Activated CD8-positive, alpha-beta memory T cell treated with anti-CD3 and anti-CD28 coated beads for 36 hours (primary cell): ENCODE results near the gene SALL2. TPM values are rescaled to one million over a fixed set of nuclear protein-coding genes. Genes with fewer than 3 reads are reported as not detected.

Experiments used
- CTCF ChIA-PET: fragments of 350-600 bp; sonication (Branson Sonifier 250); formaldehyde crosslinking; loops from one replicate; lab custom pipeline; 2021; ENCODE audit warnings: antibody characterized with exemption; lab: Charles Lee
- POLR2A ChIA-PET: fragments of 350-600 bp; sonication (Branson Sonifier 250); formaldehyde crosslinking; loops from one replicate; lab custom pipeline; 2021; ENCODE audit warnings: antibody characterized with exemption; lab: Charles Lee
- total RNA-seq, 2 experiments: library from RNA; stranded (reverse); gene quantifications; one replicate each; pipeline ENCODE4 v1.2.3, GENCODE V29; 2021

The SALL2 gene
- total RNA-seq, 2 experiments from 2014 or later: 2.9 to 3.1 TPM

DNA sequence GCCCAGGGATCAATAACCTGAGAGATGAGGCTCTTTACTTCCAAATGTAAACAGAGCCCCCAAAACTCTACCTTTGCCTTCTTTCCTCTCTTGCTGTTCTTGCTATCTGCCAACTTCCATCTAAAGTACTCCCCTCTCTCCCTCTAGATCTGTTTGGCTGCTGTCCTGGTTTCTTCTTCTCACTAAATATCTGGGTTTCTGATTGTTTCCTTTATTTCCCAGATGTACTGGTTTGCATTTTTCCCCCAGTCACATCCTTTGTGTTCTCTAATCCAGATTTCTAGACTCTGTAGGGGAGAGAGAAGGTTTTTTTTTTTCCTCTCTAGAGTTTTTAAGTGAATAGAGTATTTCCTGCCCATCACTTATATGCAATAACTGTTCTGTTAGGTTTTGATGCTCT, 7.1 kb upstream of the SALL2 start:
- ChIA-PET CTCF (no interaction called here), POLR2A (no interaction called here)

DNA sequence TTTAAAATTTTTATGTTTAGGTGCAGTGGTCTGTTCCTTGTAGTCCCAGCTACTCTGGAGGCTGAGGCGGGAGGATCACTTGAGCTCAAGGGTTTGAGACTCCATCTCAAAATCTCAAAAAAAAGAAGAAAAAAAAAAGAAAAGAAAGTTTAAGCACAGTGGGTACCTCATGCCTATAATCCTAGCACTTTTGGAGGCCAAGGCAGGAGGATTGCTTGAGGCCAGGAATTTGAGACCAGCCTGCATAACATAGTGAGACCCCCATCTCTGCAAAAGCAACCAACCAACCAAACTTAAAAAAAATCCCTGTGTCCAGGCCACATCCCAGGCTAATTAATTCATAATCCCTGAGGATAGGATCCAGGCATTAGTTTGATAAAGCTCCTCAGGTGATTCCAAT, 3.4 kb upstream of the SALL2 start:
- CTCF ChIA-PET: no interaction called here

DNA sequence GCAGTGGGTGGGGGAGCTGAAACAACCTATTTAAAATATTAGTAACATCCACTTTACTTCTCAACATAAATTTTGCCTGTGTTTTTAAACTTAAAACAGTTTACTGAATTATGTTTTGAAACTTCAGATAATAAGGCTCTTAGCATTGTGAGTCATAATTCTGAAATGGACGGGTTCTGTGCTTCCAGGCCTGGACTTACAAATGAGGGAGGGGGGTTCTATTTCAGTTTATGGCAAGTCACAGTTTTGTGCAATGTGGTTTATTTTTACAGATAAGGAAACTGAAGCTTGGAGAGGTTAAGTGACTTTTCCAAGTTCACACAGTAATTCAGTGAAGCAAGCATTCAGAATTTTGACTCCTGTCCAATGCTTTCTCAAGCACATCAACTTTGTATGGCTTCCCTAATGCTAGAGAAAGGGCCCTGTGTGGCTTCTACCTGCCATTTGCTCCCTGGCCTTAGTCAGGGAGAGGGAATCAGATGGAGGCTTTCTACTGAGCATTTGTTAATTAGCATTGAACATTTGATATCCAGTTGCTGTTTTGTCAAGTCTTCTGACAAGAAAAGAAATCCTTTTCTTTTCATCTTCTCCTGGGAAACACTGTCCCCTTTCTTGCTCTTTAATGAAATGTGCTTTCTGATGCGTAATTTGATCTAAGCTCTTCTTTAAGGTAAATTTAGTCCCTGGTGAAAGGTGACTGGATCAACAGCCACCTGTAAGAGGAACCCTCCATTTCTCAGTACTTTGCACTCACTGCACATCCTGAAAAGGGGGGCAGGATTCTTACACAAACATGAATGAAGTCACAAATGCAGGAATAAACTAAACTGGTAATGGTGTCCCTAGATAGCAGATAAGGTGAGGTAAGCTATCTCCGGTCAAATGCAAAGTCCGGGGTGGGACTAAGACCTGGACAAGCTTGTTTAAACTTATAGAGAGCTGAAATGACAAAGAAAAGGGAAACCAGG, 2.5 kb upstream of the SALL2 start:
- POLR2A ChIA-PET: no interaction called here
- CTCF ChIA-PET: no interaction called here

More for the DNA sequence above, 3.4 kb upstream of the SALL2 start:
- POLR2A ChIA-PET: no interaction called here

DNA sequence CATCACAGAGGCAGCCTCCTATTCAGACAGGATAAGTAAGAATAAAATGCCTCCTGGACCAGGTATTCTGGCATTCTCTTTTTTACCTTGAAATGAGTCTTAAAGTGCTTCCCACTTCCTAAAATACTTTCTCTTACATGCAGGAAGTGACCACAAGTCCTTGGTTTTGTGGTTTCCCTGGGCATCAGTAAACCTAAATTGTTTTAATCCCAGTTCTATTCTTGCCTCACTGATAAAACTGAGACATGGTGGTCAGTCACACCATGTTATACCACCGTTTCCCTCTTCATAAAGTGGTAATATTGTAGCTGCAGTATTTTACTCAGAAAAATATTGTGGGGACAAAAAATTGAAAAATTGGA, 1.2 kb upstream of the SALL2 start:
- ChIA-PET CTCF (no interaction called here), POLR2A (interaction anchor here (0.6 to 1.8 kb wide), 3 partner anchors 17 to 226 kb away, joined by 3 to 18 read pairs (median 5); partner anchors contain the start of gene METTL3)

DNA sequence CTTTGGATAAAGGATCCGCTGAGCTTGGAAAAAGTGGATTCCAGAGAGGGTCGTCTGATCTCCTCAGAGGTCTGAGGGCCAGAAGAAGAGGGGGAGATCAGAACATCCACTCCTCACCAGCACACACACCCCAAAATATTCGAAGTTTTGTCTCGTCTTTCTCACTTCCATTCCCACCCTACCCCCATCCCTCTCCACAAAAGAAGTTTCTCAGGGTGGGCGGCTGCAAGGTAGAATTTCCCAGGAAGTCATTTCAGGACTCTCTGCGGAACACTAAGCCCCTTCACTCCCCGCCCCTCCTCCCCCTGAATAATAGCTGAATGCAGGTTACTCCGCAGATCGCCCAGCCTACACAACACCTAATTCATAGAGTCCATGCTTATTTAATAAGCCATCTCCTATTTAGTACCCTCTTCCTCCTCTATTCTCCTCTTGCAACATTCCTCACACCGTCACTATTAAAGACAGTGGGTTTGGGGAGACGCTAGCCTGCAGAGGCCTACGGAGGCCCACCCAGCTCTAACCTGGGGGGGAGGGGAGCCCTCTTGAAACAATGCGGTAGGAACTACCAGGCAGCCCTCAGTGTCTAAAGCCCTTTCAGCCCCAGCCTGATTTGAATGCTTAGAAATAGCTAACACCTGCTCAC, 649 bp upstream of the SALL2 start:
- ChIA-PET POLR2A (interaction anchor here (0.6 to 1.8 kb wide), 5 partner anchors 16 to 225 kb away, joined by 3 to 18 read pairs (median 3); partner anchors contain the start of gene METTL3), CTCF (interaction anchor here (0.9 to 1.5 kb wide), 5 partner anchors 15 to 50 kb away, joined by 3 to 6 read pairs (median 4); partner anchors contain the start of genes METTL3 and TOX4)

DNA sequence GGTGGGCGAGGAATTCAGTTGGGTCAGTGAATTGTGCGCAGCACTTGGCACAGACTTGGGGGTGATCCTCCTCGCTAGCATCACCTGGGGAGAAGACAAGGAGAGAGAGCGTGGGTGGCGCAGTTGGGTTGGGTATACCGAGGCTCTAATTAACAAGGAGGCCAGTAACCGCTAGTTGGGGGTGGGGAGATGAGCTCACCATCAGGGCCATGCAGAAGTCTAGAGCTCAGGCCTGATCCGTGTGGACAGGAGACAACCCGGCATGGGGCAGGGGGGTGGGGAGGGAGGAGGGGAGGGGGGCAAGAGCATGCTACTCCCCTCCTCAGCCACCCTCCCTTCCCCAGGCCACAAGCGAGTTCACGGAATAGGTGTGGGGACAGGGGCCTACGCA, 580 bp downstream of the SALL2 start:
- ChIA-PET CTCF (interaction anchor here (1.0 to 1.5 kb wide), 4 partner anchors 14 to 48 kb away, joined by 3 to 6 read pairs (median 4); partner anchors contain the start of genes METTL3 and TOX4), POLR2A (interaction anchor here (1.8 kb wide), 1 partner anchor 15 kb away, joined by 18 read pairs; the partner anchor contains the start of gene METTL3)

DNA sequence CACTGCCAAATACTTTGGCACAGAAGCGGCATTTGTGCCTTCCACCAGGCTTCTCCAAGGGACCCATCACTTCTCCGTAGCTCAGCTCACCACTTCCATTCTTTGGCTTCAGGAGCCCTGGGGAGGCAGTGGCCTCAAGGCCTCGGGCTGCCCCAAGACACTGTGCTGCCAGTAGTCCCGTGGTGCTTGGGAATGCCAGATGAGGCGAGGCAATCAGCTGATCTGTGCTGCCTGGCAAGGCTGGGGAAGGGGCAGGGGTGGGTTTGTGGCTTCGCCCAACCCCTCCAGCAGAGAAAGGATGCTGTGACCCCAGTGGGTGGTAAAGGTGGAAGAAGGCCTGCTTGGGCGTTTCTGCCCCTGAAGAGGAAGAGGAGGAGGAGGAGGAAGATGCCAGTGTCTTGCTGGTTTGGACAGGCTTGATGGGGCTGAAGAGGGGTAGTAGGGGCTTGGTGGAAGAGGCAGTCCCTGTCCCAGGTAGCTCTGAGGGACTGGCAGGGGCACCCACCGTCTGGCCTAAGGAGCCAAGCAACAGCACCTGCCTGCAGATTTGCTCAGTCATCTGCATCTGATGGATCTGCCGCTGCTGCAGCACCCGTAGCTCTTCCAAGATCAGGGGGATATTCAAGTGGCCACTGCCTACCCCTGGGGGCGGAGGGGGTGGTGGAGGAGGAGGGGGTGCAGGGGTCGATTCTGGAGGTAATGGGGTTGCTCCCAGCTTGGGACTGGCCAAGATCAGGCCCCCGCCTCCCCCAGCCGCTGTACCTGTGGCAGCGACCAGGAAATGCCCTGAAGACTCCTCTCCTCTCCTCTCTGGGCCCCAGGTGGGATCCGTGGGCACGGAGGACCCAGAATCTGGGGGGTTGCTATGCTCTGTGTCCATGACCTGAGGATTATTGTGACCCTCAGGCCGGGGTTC, 1.3 kb downstream of the SALL2 start:
- CTCF ChIA-PET: interaction anchor here (1.5 kb wide), 1 partner anchor 34 kb away, joined by 3 read pairs; no protein-coding TSS in a partner anchor
- POLR2A ChIA-PET: no interaction called here

DNA sequence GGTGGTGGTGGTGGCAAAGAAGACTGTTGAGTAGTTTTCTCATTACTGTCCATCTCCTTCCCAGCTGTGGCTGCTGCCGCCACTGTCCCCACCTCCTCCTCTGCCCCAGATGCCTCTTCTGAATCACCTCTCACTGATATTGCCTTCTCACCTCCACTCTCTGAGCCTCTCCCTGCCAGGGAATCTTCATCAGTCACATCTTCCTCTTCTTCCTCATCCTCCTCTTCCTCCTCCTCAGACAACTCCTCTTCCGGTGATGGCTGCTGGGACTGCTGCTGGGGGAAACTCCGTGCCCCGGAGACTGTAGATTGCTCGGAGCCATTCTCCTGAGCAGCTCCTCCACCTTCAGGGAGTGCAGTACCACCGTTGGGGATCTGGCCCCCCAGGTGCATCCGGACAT, 2.9 kb downstream of the SALL2 start:
- ChIA-PET CTCF (interaction anchor here (1.4 kb wide), 1 partner anchor 25 kb away, joined by 4 read pairs; no protein-coding TSS in a partner anchor), POLR2A (no interaction called here)

DNA sequence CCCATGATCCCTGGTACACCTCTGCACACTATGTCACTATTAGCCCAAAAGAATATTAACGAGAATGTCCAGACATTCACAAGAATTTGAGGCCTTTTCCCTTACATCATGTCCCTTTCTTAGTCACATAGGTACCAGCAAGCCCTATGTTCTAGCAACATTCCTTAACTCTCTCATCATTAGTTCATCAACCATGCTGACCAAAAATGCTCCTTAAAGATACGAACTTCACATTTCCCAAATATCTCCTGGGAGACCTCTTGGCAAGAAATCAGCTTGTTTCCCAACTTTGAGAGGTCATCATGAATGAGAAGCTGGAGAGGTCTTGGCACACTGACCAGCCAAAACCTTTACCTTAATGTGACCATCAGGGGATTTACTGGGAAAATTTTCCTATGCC, 4.6 kb downstream of the SALL2 start:
- CTCF ChIA-PET: interaction anchor here (0.5 kb wide), 1 partner anchor 29 kb away, joined by 3 read pairs; no protein-coding TSS in a partner anchor
- POLR2A ChIA-PET: no interaction called here

DNA sequence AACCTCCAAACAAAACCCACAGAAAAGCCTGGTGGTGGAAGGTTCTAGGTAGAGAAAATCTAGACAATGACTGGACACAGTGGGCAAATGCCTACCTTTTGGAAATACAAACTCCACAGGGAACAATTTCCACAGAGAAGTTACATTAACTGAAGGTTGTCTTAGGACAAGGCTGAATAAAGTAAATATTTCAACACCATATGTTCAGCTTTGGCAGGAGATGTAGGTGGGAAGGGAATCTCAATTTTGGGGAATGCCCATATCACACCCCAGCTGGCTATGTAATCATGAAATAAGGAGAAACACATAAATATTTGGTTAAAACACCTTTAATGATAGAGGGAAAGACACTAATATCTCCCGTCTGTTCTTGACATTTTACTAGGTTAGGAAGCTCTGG, 5.4 kb downstream of the SALL2 start:
- CTCF ChIA-PET: interaction anchor here (0.5 kb wide), 1 partner anchor 28 kb away, joined by 3 read pairs; no protein-coding TSS in a partner anchor

DNA sequence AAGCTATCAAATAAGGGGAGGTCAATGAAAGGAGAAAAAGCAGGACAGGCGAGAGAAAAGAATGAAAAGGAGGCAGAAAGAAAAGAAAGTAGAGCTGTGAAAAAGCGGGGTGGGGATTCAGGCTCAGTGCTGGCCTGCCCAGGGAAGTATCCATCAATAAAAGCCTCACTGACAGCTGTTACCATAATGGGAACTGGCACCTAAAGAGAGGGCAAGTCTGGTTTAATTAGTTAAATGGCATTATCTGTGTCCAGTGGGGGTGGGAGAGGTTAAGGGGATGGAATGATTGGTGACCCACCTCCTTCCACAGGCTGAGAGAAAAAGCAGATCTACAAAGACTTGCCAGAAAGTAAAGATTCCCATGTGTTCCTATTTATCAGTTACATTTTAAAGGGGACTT, 7.4 kb downstream of the SALL2 start:
- ChIA-PET POLR2A (no interaction called here), CTCF (interaction anchor here (0.6 to 1.0 kb wide), 2 partner anchors 14 to 522 kb away, joined by 3 to 5 read pairs; no protein-coding TSS in a partner anchor)

More for the DNA sequence above, 5.4 kb downstream of the SALL2 start:
- POLR2A ChIA-PET: no interaction called here

DNA sequence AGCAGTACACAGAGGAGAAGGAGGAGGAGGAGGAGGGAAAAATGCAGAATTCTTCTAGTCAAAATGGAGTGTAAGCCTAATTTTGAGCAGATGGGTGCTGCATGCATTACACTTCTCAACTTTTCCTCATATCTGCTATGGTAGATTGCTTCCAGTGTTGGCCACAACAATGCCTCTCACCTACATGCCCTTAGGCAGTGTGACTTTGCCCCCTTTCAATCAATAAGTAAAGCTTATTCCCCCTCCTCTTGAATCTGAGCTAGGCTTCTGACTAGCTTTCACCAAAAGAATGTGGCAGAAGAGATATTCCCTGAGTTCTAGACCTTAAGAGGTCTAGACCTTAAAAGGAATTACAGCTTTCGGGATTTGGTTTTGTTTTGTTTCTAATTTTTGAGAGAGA, 11.8 kb downstream of the SALL2 start:
- ChIA-PET CTCF (no interaction called here), POLR2A (no interaction called here)

DNA sequence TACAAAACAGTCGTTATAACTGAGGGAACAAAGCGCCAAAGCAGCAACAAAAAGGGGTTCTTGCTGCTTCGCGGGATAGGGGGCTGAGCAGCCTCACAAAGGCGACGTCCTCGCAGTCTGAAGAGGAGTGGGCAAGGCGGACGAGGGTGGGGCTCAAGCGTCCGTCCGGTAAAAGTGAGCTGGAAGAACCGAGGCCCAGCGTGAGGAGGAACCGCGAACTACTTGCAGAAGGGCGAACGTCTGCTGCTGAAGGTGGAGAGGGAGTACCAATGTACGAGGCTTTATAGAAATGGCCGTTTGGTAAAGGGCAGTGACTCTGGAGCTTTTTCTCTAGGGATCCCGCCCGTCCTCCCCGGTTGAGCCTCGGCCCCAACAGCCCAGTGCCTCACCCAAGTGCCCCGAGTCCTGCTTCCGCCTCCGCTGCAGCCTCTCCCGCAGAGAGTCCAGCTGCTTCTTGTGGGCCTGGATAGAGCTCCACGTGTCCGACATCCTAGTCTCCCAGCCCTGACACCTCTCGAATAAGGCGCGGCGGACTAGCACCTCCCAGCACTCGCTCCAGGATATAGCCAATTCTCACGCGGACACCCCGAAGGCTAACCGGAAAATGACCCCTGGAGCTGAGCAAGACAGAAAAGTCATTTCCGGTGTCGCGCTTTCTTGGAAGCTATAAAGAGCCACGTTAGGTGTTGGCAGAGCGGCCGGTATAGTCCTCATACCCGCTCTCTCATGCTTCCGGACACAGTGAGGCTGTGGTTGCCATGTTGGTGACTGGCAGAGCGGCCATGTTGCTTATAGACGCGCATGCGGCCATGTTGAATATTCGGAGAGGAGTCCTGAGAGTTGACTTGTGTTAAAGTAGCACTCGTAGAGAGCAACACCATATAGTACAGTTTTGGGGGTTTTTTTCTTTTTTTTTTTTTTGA, 15.2 kb downstream of the SALL2 start, which contains the start of gene METTL3:
METTL3 (minus strand) TSS at position 606 of the 923 bp plus-strand sequence; CDS start at position 489, 117 bp downstream.
- POLR2A ChIA-PET: interaction anchor here (0.5 to 2.4 kb wide), 11 partner anchors 10 to 1498 kb away, joined by 3 to 18 read pairs (median 5); partner anchors contain the start of genes OXA1L, RAB2B, SALL2 and TOX4
- CTCF ChIA-PET: interaction anchor here (0.6 to 3.9 kb wide), 6 partner anchors 12 to 55 kb away, joined by 4 to 19 read pairs (median 6); partner anchors contain the start of genes CHD8, SALL2 and TOX4

DNA sequence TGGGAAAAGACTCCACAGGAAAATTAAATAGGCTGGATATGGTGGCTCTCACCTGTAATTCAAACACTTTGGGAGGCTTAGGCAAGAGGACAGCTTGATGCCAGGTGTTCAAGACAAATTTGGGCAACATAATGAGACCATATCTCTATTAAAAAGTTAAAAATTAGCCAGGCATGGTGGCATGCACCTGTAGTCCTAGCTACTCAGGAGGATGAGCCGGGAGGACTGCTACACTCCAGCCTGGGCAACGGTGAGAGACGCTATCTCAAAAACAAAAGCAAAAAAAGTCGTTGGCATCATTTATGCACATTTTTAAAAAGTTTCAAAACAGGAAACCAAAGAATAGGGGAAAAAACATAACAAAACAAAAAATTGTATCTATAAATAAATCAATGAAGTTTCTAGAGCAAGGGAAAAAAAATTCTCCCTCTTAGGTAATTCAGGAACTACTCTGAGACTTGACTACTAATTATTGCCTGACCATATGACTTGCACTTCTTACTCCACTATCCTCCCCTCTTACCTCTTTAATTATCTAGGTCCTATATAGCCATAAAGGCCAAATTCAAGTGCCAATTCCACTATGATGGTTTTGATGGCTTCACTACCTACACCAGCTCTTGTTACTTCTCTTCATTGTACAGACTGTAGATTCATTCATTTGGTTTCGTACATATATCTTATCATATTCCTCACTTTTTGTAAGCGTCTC, 16.6 kb downstream of the SALL2 start:
- ChIA-PET POLR2A (interaction anchor here (0.6 to 2.4 kb wide), 3 partner anchors 17 to 72 kb away, joined by 3 to 18 read pairs (median 3); partner anchors contain the start of gene SALL2), CTCF (interaction anchor here (1.7 to 3.9 kb wide), 3 partner anchors 10 to 54 kb away, joined by 4 to 19 read pairs (median 5); partner anchors contain the start of genes CHD8 and SALL2)

DNA sequence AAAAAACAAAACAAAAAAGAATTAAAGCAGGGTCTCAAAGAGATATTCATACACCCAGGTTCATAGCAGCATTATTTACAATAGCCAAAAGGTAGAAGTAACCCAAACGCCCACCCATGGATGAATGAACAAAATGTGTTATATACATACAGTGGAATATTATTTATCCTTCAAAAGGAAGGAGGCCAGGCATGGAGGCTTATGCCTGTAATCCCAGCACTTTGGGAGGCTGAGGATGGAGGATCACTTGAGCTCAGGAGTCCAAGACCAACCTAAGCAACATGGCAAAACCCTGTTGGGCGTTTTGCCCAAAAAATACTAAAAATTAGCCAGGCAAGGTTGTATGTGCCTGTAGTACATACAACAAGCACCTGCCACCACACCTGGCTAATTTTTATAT, 19.6 kb downstream of the SALL2 start:
- ChIA-PET POLR2A (no interaction called here), CTCF (no interaction called here)

DNA sequence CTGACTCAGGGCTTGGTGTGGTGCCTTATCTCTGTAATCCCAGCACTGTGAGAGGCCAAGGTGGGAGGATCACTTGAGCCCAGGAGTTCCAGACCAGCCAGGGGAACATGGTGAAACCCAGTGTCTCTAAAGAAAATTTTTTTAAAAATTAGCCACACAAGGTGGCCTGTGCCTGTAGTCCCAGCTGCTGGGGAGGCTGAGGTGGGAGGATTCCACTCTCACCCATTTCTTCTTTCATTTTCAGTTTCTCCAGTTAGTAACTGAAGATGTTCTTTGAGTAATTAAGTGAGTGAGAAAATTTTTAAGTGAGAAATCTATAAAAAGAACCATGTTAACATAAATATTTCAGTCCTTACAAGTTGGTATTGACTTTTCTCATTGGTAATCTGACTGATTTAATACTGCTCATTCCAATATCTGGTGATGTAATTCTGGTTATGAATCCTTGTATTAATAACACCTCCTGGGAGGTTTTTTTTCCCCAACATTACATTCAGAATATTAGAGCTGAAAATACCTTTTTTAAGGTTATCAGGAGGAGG, 21.1 kb downstream of the SALL2 start:
- ChIA-PET CTCF (interaction anchor here (1.1 kb wide), 1 partner anchor 13 kb away, joined by 5 read pairs; no protein-coding TSS in a partner anchor), POLR2A (no interaction called here)
